HepG2 (cell line): ENCODE measurements around the gene SMLR1. TPM values are rescaled to one million over a fixed set of nuclear protein-coding genes. Genes with fewer than 3 reads are reported as not detected.

ENCODE experiments used
- DRAP1 ChIP-seq: IDR thresholded peaks from 2 replicates; pipeline ENCODE4 v1.6.1; 2016; ENCODE audit warnings: missing genetic modification reagents, missing compliant biosample characterization
- ETS1 ChIP-seq: sonication (generic); formaldehyde crosslinking; IDR thresholded peaks from 2 replicates; pipeline ENCODE4 v1.4.0; 2020; ENCODE audit warnings: missing genetic modification reagents
- HES4 ChIP-seq: sonication (generic); formaldehyde crosslinking; IDR thresholded peaks from 2 replicates; pipeline ENCODE4 v1.9.0; 2021; ENCODE audit warnings: mild to moderate bottlenecking, missing genetic modification reagents, borderline replicate concordance
- TBX2 ChIP-seq: sonication (generic); formaldehyde crosslinking; IDR thresholded peaks from 2 replicates; pipeline ENCODE4 v1.5.0; 2020; ENCODE audit warnings: missing genetic modification reagents, mild to moderate bottlenecking, borderline replicate concordance
- ZBTB1 ChIP-seq: sonication (generic); formaldehyde crosslinking; IDR thresholded peaks from 2 replicates; pipeline ENCODE4 v1.4.0; 2020; ENCODE audit warnings: missing genetic modification reagents, borderline replicate concordance
- ZFP91 ChIP-seq: sonication (generic); formaldehyde crosslinking; IDR thresholded peaks from 2 replicates; pipeline ENCODE4 v1.9.0; 2022; ENCODE audit warnings: missing genetic modification reagents, mild to moderate bottlenecking, borderline replicate concordance
- ZNF430 ChIP-seq: sonication (generic); formaldehyde crosslinking; IDR thresholded peaks from 2 replicates; pipeline ENCODE4 v1.9.0; 2021; ENCODE audit warnings: mild to moderate bottlenecking, missing genetic modification reagents
- ZNF546 ChIP-seq: sonication (generic); formaldehyde crosslinking; conservative IDR thresholded peaks from 2 replicates; pipeline ENCODE4 v1.8.1; 2023; ENCODE audit warnings: mild to moderate bottlenecking, missing genetic modification reagents
- ZNF563 ChIP-seq: sonication (generic); formaldehyde crosslinking; IDR thresholded peaks from 2 replicates; pipeline ENCODE4 v1.8.0; 2022; ENCODE audit warnings: mild to moderate bottlenecking, moderate library complexity, missing genetic modification reagents
- ZNF646 ChIP-seq: sonication (generic); formaldehyde crosslinking; IDR thresholded peaks from 2 replicates; pipeline ENCODE4 v1.9.0; 2021; ENCODE audit warnings: mild to moderate bottlenecking, missing genetic modification reagents
- ZNF780A ChIP-seq: sonication (generic); formaldehyde crosslinking; IDR thresholded peaks from 2 replicates; pipeline ENCODE4 v1.8.0; 2022; ENCODE audit warnings: mild to moderate bottlenecking, missing genetic modification reagents, moderate library complexity
- ZNF800 ChIP-seq: sonication (generic); formaldehyde crosslinking; IDR thresholded peaks from 2 replicates; pipeline ENCODE4 v1.4.0; 2020; ENCODE audit warnings: missing genetic modification reagents
- polyA plus RNA-seq, 8 experiments: library from polyadenylated mRNA; depleted of rRNA in 3 of 8; stranded (reverse) in 7 of 8; unstranded in 1 of 8; fragments of >200 nt; fragmentation: Illumina TruSeq in 4 of 8; extraction: Trizol in 4 of 8; gene quantifications; 2 replicates each; pipeline versions ENCODE4 v1.2.1 to v1.2.3, GENCODE V29; 2011 to 2016; ENCODE audit warnings: low read depth in 4 of 8, missing spikeins in 1 of 8, mixed read lengths in 1 of 8; ENCODE audit not compliant: insufficient read depth in 1 of 8
- total RNA-seq, 5 experiments: library from RNA; depleted of rRNA; stranded (reverse); fragments of >200 nt; fragmentation: Illumina TruSeq; extraction: Trizol; gene quantifications; 2 replicates each; pipeline ENCODE4 v1.2.3, GENCODE V29; 2016; ENCODE audit warnings: low read depth in 1 of 5

SMLR1 gene
- total and polyA plus RNA-seq, 2 of the 13 experiments (the other 11 are each of a cell fraction or from before 2014, with no cell fraction given) = 41.8 to 104 TPM

GRCh38 chr6:130827247-130828149 lies at the start of gene SMLR1 (continued):
- TF ChIP-seq ZNF780A (CRISPR knock-in tag) (no peak), DRAP1 (CRISPR knock-in tag) (peak; percentile 98), ZFP91 (peak; percentile 51), ZBTB1 (CRISPR knock-in tag) (no peak), ZNF800 (CRISPR knock-in tag) (no peak), ZNF646 (CRISPR knock-in tag) (peak; percentile 58; the same call in 1 of the 2 replicates), ZNF563 (peak; percentile 68; the same call in 1 of the 2 replicates), TBX2 (CRISPR knock-in tag) (peak; percentile 87), ZNF430 (peak; percentile 45; the same call in 1 of the 2 replicates), HES4 (CRISPR knock-in tag) (no peak), ETS1 (CRISPR knock-in tag) (no peak), ZNF546 (CRISPR knock-in tag) (no peak)
